Measurements from ENCODE around the gene ZNF492.

GRCh38 chr19:22600690-22601648, 33.2 kb upstream of the ZNF492 start:
- TF ChIP-seq CTCF (IDR thresholded peaks at IDR 0.05; ENCODE audit: insufficient read depth, low read length, poor library complexity, severe bottlenecking) (no peak), EZH2phosphoT487 (conservative IDR thresholded peaks at IDR 0.05; ENCODE audit: low read length) (no peak)

Data from SU-DHL-6 (cell line).